NCI-H524 (cell line): ENCODE results near the gene FBH1.
"Not testable (repeated sequence)": the region's sequence is repeated elsewhere in the genome, so short reads cannot be mapped to it uniquely, and the experiment has no call there.

Experiments used
- DNase-seq, 2 experiments: peaks; one replicate each; lab custom pipeline; 2025; lab: John Stamatoyannopoulos, UW

FBH1 gene

GRCh38 chr10:5903563-5903962, 13.5 kb downstream of the FBH1 start:
- DNase-seq, result no peak

DNA sequence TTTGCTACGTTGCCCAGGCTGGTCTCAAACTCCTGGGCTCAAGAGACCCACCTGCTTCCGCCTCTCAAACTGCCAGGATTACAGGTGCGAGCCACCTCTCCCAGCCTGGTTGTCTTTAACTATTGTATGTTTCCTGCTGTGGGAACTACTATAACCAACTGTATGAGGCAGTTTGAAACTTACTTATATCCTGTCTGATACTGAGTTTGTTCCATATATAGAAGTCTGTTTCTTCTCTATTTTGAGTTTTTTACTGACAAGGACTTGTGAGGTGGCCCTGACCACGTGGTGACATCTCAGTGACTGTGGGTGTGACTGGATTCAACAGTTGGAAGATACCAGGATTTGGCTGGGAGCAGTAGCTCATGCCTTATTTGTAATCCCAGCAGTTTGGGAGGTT, 14.2 kb downstream of the FBH1 start:
- DNase-seq, result no peak

DNA sequence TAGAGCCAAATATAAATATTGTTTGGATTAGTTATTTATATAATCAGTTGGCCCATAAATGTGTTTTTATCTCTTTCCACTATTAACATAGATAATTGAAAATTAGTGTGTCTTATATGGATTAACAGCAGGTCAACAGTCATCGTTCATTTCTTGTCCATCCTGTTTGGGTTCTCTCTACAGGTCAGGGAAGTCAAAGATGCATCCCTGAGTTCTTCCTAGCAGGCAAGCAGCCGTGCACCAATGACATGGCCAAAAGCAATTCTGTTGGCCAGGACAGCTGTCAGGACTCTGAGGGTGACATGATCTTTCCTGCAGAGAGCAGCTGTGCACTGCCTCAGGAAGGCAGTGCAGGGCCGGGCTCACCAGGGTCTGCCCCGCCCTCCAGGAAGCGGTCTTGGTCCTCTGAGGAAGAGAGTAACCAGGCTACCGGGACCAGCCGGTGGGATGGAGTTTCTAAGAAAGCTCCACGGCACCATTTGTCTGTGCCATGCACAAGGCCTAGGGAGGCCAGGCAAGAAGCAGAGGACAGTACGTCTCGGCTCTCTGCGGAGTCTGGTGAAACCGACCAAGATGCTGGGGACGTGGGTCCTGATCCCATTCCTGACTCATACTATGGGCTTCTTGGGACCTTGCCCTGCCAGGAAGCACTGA, 15.9 kb downstream of the FBH1 start:
- no peak for DNase-seq

DNA sequence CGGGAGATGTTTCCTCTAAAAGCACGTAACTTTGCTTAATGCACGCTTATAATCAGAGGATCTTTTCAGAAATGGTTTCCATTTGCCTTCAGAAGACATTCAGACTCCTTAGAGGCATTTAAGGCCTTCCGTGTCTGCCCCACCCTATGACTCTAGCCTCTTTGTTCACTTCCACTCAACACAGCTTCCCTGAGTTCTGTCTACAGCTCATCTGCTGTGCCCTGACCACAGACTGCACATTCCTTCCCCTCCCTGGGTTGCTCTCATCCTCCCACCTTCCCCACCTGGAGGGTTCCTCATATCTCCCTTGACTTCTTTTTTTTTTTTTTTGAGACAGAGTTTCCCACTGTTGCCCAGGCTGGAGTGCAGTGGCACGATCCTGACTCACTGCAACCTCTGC, 16.6 kb downstream of the FBH1 start:
- DNase-seq, result no peak

GRCh38 chr10:5908676-5909075, 18.6 kb downstream of the FBH1 start:
- not testable (repeated sequence) for DNase-seq

DNA sequence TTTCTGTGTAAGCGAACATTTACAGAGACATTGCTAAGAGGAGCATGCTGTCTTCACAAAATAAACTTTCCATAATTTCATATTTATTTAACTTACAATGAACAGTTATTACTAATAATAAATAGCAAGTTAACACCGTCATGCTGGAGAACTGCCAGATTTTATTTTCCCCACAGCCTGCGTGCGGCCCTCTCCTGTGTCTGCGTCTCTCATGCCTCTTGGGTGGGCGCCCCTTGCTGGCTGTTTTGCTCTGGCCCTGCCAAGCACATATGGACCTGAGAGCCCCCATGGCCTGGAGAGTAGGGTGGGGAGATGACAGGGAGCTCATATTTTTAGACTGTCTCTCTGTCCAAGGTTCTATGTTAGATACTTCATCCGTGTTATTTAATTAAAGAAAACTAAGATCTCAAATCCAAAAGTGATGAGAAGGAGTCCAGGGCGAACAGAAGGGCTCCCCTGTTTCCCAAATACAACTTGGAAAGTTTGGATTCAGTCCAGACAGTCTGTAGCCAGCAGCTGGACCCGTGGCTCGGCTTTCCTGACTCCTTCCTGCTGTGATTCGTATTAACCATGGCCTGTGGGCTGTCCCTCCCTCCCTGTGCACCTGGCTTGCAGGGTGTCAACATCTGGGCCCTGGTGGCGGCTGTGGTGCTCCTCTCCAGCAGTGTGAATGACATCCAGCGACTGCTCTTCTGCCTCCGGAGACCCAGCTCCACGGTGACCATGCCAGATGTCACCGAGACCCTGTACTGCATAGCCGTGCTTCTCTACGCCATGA, 20.5 kb downstream of the FBH1 start:
- DNase-seq, result peak; percentile 43 to 74

DNA sequence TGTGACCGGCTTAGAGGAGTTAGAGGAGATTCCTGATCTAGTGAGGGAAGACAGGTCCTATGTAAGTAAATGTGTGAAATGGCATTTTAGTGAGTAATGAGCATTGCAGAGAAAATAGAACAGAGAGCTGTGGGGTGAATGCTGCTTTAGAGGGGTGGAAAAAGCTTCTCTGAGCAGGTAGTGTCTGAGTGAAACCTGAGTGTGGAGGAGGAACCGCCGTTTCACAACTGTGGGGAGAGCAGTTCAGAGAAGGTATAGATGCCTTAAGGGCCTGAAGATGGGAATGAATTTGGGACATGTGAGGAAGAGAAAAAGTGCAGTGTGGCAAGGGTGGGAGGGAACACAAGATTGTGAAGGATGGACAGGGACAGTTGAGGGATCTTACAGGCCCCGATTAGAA, 21.6 kb downstream of the FBH1 start:
- no peak for DNase-seq

- DNase-seq, result no peak
Observed at GRCh38 chr10:5913736-5914135, 23.7 kb downstream of the FBH1 start.

DNA sequence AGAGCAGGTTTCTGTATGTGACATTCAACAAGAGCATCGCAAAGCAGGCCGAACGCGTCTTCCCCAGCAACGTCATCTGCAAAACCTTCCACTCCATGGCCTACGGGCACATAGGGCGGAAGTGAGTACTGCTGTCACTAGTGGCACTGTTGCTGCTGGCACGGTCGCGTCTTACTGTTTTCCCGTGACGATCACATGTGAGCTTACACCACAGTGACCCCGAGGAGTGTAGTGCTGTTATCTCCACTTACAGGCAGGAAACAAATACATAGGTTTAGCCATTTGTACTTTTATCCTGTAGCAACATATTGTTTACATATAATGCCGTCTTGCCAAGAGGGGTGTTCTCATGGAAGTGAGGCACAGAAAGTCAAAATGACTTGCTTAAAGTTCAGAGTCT, 25.4 kb downstream of the FBH1 start:
- DNase-seq, result no peak

DNA sequence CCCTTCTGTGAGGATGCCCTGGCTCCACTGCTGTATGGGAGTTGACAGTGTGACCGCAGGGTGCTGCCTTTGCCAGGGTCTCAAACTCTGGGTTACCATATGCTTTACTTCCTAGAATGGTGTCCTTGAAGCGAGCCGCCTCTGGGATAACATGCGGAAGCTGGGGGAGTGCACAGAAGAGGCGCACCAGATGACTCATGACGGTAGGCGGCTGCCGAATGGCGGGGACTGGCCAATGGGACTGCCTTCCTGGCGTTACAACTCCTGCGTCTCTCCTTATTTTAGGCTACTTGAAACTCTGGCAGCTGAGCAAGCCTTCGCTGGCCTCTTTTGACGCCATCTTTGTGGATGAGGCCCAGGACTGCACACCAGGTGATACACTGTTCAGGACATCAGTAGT, 27.3 kb downstream of the FBH1 start:
- DNase-seq, result no peak

GRCh38 chr10:5918763-5919162, 28.7 kb downstream of the FBH1 start:
- DNase-seq, result no peak

GRCh38 chr10:5919568-5919967, 29.5 kb downstream of the FBH1 start:
- no peak for DNase-seq

GRCh38 chr10:5921746-5922145, 31.7 kb downstream of the FBH1 start:
- DNase-seq, result no peak

DNA sequence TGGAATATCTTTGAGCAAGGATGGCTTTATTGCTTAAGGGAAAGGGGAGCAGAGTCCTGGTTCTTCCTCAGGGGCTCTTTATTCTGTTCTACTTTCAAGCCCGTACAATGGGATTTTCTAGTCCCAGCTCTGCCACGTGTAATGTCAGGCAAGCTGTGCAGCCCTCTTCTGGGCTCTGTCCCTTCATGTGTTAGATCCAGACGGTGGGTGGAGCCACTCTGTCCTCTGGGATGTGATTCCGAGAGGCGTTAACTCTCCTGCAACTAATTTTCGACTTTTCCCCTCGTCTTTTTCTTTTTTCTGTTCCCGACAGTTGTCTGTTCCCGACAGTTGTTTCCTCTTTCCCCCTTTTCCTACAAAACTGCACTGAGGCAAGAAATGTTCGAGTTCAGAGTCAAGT, 34.8 kb downstream of the FBH1 start:
- DNase-seq, result no peak

DNA sequence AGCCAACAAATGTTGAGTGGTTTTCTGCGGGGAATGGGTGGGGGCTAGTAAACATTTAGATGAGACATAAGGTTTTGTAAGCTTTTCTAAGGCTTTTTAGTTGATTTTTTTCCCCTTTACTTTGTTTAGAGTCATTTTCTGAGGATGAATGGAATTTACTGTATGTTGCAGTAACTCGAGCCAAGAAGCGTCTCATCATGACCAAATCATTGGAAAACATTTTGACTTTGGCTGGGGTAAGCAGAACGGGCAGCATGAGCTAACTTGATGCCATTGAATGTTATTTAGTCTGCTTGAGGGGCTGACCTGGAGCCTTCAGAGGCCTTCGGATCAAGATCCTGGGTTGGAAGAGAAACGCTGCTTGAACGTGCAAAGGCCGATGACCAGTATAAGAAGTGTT, 37.3 kb downstream of the FBH1 start:
- DNase-seq, result no peak

GRCh38 chr10:5929442-5929841, 39.4 kb downstream of the FBH1 start:
- no peak for DNase-seq

DNA sequence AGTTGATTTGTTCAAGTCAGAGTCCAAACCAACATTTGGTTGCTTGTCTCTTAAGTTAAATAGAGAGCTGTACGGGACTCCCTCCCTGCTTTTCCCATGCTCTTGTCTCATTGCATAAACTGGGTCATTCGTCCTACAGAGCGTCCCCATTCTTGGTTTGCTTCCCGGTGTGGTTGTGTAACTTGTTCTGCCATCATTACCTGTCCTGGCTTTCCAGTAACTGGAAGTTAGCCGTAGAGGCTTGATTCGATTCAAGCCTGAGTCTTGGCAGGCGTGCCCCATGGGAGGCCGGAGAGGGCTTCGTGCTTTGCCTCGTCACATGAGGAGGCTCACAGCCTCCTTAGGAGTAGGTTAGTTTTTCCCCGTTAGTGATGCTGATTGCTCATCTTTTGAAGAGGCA, 40.2 kb downstream of the FBH1 start:
- DNase-seq, result no peak

DNA sequence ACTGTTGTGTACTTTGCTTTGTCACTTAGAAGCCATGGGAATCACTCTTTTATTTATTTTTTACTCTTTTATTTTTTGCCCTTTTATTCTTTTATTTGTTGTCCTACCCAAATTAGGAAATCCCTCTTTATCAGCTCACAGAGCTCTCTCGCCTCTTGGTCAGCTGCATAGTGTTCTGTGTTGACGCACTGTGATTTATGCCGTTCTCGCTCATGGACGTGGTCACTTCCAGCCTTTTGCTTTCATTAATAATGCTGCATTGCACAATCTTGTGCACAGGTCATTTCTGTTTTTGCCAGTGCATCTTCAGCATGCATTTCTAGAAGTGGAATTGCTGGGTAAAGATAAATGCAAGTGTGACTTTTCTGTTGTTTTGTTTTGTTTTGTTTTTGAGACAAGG, 42.3 kb downstream of the FBH1 start:
- DNase-seq, result no peak

- no peak for DNase-seq
Observed at GRCh38 chr10:5933909-5934546, 44.0 kb downstream of the FBH1 start.

GRCh38 chr10:5935628-5936027, 45.6 kb downstream of the FBH1 start:
- DNase-seq, result no peak

GRCh38 chr10:5937016-5937415, 47.0 kb downstream of the FBH1 start:
- no peak for DNase-seq

DNA sequence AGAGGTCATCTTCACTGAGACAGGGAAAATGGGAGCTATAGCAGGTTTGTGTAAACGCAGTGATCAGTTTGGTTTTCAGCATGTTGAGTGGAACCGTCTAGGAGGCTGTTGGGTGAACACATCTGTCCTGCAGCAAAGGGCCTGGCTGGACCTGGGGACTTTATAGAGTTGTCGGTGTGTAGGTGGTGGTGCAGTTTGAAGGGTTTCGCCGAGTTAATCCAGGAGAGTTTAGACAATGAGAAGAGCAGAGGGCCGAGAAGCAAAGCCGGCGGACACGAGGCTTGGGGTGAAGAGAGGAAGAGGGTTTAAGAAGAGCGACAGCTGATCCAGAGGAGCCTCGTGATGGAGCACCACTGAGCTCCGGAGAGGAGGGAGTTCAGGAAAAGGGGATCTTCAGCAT, 48.2 kb downstream of the FBH1 start:
- DNase-seq, result no peak

GRCh38 chr10:5940807-5941218, 50.8 kb downstream of the FBH1 start:
- DNase-seq, result no peak
